NB4 (cell line): ENCODE results near the gene LIX1.
"Not testable (repeated sequence)": the region's sequence is repeated elsewhere in the genome, so short reads cannot be mapped to it uniquely, and the experiment has no call there.

Experiments used
- CTCF ChIP-seq: IDR thresholded peaks from one replicate; pipeline ENCODE4 v1.5.1; 2012; ENCODE audit warnings: low read depth, low read length
- MAX ChIP-seq: IDR thresholded peaks from 2 replicates; pipeline ENCODE4 v1.6.1; 2011; ENCODE audit warnings: low read depth, low read length
- MYC ChIP-seq: IDR thresholded peaks from 2 replicates; pipeline ENCODE4 v1.6.1; 2011; ENCODE audit warnings: low read depth, low read length
- POLR2A ChIP-seq: IDR thresholded peaks from 2 replicates; pipeline ENCODE4 v1.6.1; 2011; ENCODE audit warnings: mild to moderate bottlenecking; ENCODE audit not compliant: insufficient read length; ENCODE audit errors: extremely low read depth

- not testable (repeated sequence) for TF ChIP-seq CTCF, POLR2A, MAX, MYC
These were observed 2.2 kb downstream of the LIX1 start for GRCh38 chr5:97140250-97140649.
